IMR-90 (cell line): ENCODE results near the gene MYBPC3. TPM values are rescaled to one million over a fixed set of nuclear protein-coding genes. Genes with fewer than 3 reads are reported as not detected.

Experiments
- ATAC-seq: fragments of 200-7000 bp; cut with Tn5 transposase; 2 replicates; pipeline ENCODE4 v1.9.1; 2020; ENCODE audit warnings: low read depth, mild to moderate bottlenecking, moderate library complexity
- BruUV-seq: library from RNA; stranded (reverse); fragments of 400-500 nt; replicated peaks from 2 replicates; lab custom pipeline; 2021; lab: Mats Ljungman, UMichigan
- CTCF ChIA-PET: fragments of 300-600 bp; formaldehyde crosslinking; extraction: SDS; loops from one replicate; lab custom pipeline; 2021; ENCODE audit warnings: antibody characterized with exemption; lab: Yijun Ruan, JAX
- POLR2A ChIA-PET: fragments of 300-600 bp; sonication (Branson Sonifier 250); formaldehyde crosslinking; loops from one replicate; lab custom pipeline; 2022; ENCODE audit warnings: antibody characterized with exemption; ENCODE audit not compliant: unreplicated experiment; lab: Charles Lee
- DNase-seq: peaks from one replicate; pipeline ENCODE4 v3.0.0; 2013
- H2AFZ ChIP-seq: replicated peaks from 2 replicates; pipeline ENCODE3; 2013; ENCODE audit warnings: low read length, mild to moderate bottlenecking; ENCODE audit not compliant: poor library complexity
- H2AK5ac ChIP-seq: 2 replicates; pipeline ENCODE4 v1.6.1; 2013; ENCODE audit warnings: low read depth, low read length, inconsistent platforms
- H2AK9ac ChIP-seq: replicated peaks from 2 replicates; pipeline ENCODE3; 2013; ENCODE audit warnings: mild to moderate bottlenecking, low read depth, low read length, moderate library complexity; ENCODE audit not compliant: poor library complexity
- H2BK120ac ChIP-seq: 2 replicates; pipeline ENCODE4 v1.6.1; 2013; ENCODE audit warnings: low read depth, low read length, inconsistent platforms
- H2BK15ac ChIP-seq: 3 replicates; pipeline ENCODE4 v1.6.1; 2013; ENCODE audit warnings: low read depth, low read length, inconsistent platforms
- H2BK20ac ChIP-seq: 2 replicates; pipeline ENCODE4 v1.6.1; 2013; ENCODE audit warnings: low read depth, mild to moderate bottlenecking, inconsistent platforms, low read length, moderate library complexity
- H2BK5ac ChIP-seq: 2 replicates; pipeline ENCODE4 v1.6.1; 2013; ENCODE audit warnings: mild to moderate bottlenecking, low read depth, low read length, inconsistent platforms; ENCODE audit not compliant: poor library complexity, severe bottlenecking
- H3K14ac ChIP-seq: replicated peaks from 2 replicates; pipeline ENCODE4 v1.6.1; 2013; ENCODE audit warnings: low read depth, low read length, inconsistent platforms
- H3K18ac ChIP-seq: 2 replicates; pipeline ENCODE4 v1.6.1; 2013; ENCODE audit warnings: low read depth, low read length, control low read depth
- H3K23ac ChIP-seq: 2 replicates; pipeline ENCODE4 v1.6.1; 2013; ENCODE audit warnings: low read depth, low read length, inconsistent platforms
- H3K27ac ChIP-seq: 2 replicates; pipeline ENCODE4 v1.5.1; 2013; ENCODE audit warnings: mild to moderate bottlenecking, control low read depth, low read length; ENCODE audit not compliant: insufficient read depth
- H3K27me3 ChIP-seq: 2 replicates; pipeline ENCODE4 v1.6.1; 2013; ENCODE audit warnings: low read length; ENCODE audit not compliant: control insufficient read depth, insufficient read depth
- H3K36me3 ChIP-seq: 2 replicates; pipeline ENCODE4 v1.6.1; 2013; ENCODE audit warnings: low read length, mixed read lengths; ENCODE audit not compliant: control insufficient read depth, insufficient read depth
- H3K4ac ChIP-seq: 2 replicates; pipeline ENCODE4 v1.6.1; 2013; ENCODE audit warnings: low read depth, low read length, inconsistent platforms
- H3K4me1 ChIP-seq: 2 replicates; pipeline ENCODE4 v1.6.1; 2013; ENCODE audit warnings: low read length, mixed read lengths; ENCODE audit not compliant: control insufficient read depth, insufficient read depth
- H3K4me2 ChIP-seq: 2 replicates; pipeline ENCODE4 v1.6.1; 2013; ENCODE audit warnings: low read depth, mild to moderate bottlenecking, control low read depth, low read length, moderate library complexity
- H3K4me3 ChIP-seq: 2 replicates; pipeline ENCODE4 v1.5.1; 2013; ENCODE audit warnings: low read depth, mild to moderate bottlenecking, control low read depth, low read length, moderate library complexity; ENCODE audit not compliant: insufficient read depth
- H3K56ac ChIP-seq: 2 replicates; pipeline ENCODE4 v1.6.1; 2013; ENCODE audit warnings: low read length, inconsistent platforms; ENCODE audit not compliant: insufficient read depth; ENCODE audit errors: extremely low read depth
- H3K79me1 ChIP-seq, 2 experiments: 2 replicates each; pipeline ENCODE4 v1.6.1; 2013; ENCODE audit warnings: low read length in 2 of 2, inconsistent platforms in 1 of 2, low read depth in 1 of 2
- H3K9ac ChIP-seq: 2 replicates; pipeline ENCODE4 v1.6.1; 2013; ENCODE audit warnings: low read depth, low read length, control low read depth
- H3K9me1 ChIP-seq: 2 replicates; pipeline ENCODE4 v1.6.1; 2013; ENCODE audit warnings: low read length, inconsistent platforms; ENCODE audit not compliant: insufficient read depth
- H3K9me3 ChIP-seq: 2 replicates; pipeline ENCODE4 v1.6.1; 2013; ENCODE audit warnings: low read length; ENCODE audit not compliant: control insufficient read depth, insufficient read depth
- H4K20me1 ChIP-seq: 2 replicates; pipeline ENCODE4 v1.6.1; 2013; ENCODE audit warnings: low read length, inconsistent platforms; ENCODE audit not compliant: insufficient read depth
- H4K5ac ChIP-seq: 2 replicates; pipeline ENCODE4 v1.6.1; 2013; ENCODE audit warnings: mild to moderate bottlenecking, low read depth, low read length, control low read depth
- H4K8ac ChIP-seq, 2 experiments: 2 replicates each; pipeline ENCODE4 v1.6.1; 2013; ENCODE audit warnings: low read depth in 2 of 2, low read length in 2 of 2, control low read depth in 1 of 2, inconsistent platforms in 1 of 2
- H4K91ac ChIP-seq: 2 replicates; pipeline ENCODE4 v1.6.1; 2013; ENCODE audit warnings: low read depth, low read length, inconsistent platforms; ENCODE audit not compliant: insufficient read depth
- BHLHE40 ChIP-seq: fragments of 150-350 bp; IDR thresholded peaks from 2 replicates; pipeline ENCODE4 v1.6.1; 2016; ENCODE audit warnings: mild to moderate bottlenecking, low read depth, low read length
- CEBPB ChIP-seq: IDR thresholded peaks from 2 replicates; pipeline ENCODE4 v1.6.1; 2012; ENCODE audit warnings: low read depth, low read length, improper control_type of control experiment
- CHD1 ChIP-seq: IDR thresholded peaks from 2 replicates; pipeline ENCODE4 v1.6.1; 2012; ENCODE audit warnings: low read depth, low read length, improper control_type of control experiment
- ELK1 ChIP-seq: fragments of 150-350 bp; IDR thresholded peaks from 2 replicates; pipeline ENCODE4 v1.6.1; 2016; ENCODE audit warnings: low read depth, mild to moderate bottlenecking, low read length, moderate library complexity, borderline replicate concordance
- FOS ChIP-seq: fragments of 150-350 bp; IDR thresholded peaks from 2 replicates; pipeline ENCODE4 v1.6.1; 2016; ENCODE audit warnings: low read depth, low read length
- MAFK ChIP-seq: IDR thresholded peaks from 2 replicates; pipeline ENCODE4 v1.6.1; 2012; ENCODE audit warnings: low read depth, low read length, improper control_type of control experiment
- MAZ ChIP-seq: IDR thresholded peaks from 2 replicates; pipeline ENCODE4 v1.6.1; 2012; ENCODE audit warnings: low read depth, mild to moderate bottlenecking, low read length, improper control_type of control experiment, moderate library complexity, borderline replicate concordance
- MXI1 ChIP-seq: IDR thresholded peaks from 2 replicates; pipeline ENCODE4 v1.6.1; 2012; ENCODE audit warnings: low read depth, mild to moderate bottlenecking, low read length, moderate library complexity, borderline replicate concordance
- NFE2L2 ChIP-seq: fragments of 150-350 bp; IDR thresholded peaks from 2 replicates; pipeline ENCODE4 v1.6.1; 2016; ENCODE audit warnings: low read depth, mild to moderate bottlenecking, low read length
- POLR2A ChIP-seq: IDR thresholded peaks from 2 replicates; pipeline ENCODE4 v1.6.1; 2012; ENCODE audit warnings: mild to moderate bottlenecking, low read depth, low read length
- RAD21 ChIP-seq: IDR thresholded peaks from 2 replicates; pipeline ENCODE4 v1.6.1; 2012; ENCODE audit warnings: low read length, improper control_type of control experiment
- RCOR1 ChIP-seq: IDR thresholded peaks from 2 replicates; pipeline ENCODE4 v1.6.1; 2012; ENCODE audit warnings: mild to moderate bottlenecking, low read length, improper control_type of control experiment; ENCODE audit not compliant: insufficient replicate concordance
- RFX5 ChIP-seq: IDR thresholded peaks from 2 replicates; pipeline ENCODE4 v1.8.0; 2012; ENCODE audit warnings: low read depth, mild to moderate bottlenecking, low read length, moderate library complexity
- SMC3 ChIP-seq: fragments of 150-350 bp; IDR thresholded peaks from 2 replicates; pipeline ENCODE4 v1.6.1; 2016; ENCODE audit warnings: low read depth, mild to moderate bottlenecking, antibody characterized with exemption, low read length, moderate library complexity
- USF2 ChIP-seq: fragments of 150-350 bp; IDR thresholded peaks from 2 replicates; pipeline ENCODE4 v1.6.1; 2017; ENCODE audit warnings: mild to moderate bottlenecking, antibody characterized with exemption, low read length, low read depth
- WGBS, 2 experiments: methylation state at CpG; one replicate each; pipeline versions ENCODE4 v1.1.5 to v1.1.7; 2013; ENCODE audit warnings: missing lambda C conversion rate in 2 of 2; ENCODE audit not compliant: insufficient read length in 1 of 2; ENCODE audit errors: extremely low coverage in 2 of 2; 5-methylcytosine and 5-hydroxymethylcytosine counted together
- dilution Hi-C: fragments of 300-500 bp; cut with HindIII; formaldehyde crosslinking; loops from one replicate; pipeline ENCODE4 v1.14.3; 2018; ENCODE audit warnings: low sequenced_read_pairs; ENCODE audit not compliant: unreplicated experiment
- in situ Hi-C: fragments of 300-500 bp; cut with MboI; formaldehyde crosslinking; loops from 3 replicates; pipeline ENCODE4 v1.14.3; 2019; ENCODE audit warnings: low sequenced_read_pairs, inconsistent platforms, mixed read lengths
- intact Hi-C: fragments of 100-400 bp; cut with micrococcal nuclease; formaldehyde crosslinking; loops from 2 replicates; pipeline ENCODE4 v1.10.0; 2022
- polyA plus RNA-seq, 3 experiments: library from polyadenylated mRNA; depleted of rRNA; stranded (reverse); fragments of >200 nt; gene quantifications; 2 replicates each; pipeline ENCODE4 v1.2.3, GENCODE V29; 2012; ENCODE audit warnings: low replicate concordance in 1 of 3
- total RNA-seq: library from RNA; depleted of rRNA; stranded (reverse); fragments of >200 nt; gene quantifications from 2 replicates; pipeline ENCODE4 v1.2.3, GENCODE V29; 2012
- TF ChIP-seq, protein P1 (sequence below): conservative IDR thresholded peaks from 2 replicates; pipeline ENCODE4 v1.5.1; 2012; ENCODE audit warnings: mild to moderate bottlenecking, low read depth, low read length, improper control_type of control experiment

Gene MYBPC3
- total and polyA plus RNA-seq, 2 of the 4 experiments (the other 2 are of a cell fraction): not detected

DNA sequence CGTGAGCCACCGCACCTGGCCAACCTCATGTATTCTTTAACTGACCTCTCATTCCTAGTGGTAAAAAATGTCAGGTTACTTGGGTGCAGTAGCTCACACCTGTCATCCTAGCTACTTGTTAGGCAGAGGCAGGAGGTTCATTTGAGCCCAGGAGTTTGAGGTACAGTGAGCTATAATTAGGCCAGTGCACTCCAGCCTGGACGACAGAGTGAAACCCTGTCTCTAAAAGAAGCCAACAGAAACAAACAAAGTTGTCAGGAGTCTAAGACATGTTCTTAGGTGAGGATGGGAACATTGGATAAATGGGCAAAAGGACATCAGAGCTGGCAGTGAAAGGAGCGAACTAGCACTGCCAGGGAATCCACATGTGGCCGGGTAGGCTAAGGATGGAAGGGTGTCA is 64.4 kb downstream of the MYBPC3 start:
- H2AFZ ChIP-seq: no peak overlapping the region
- H2AK9ac ChIP-seq: no peak overlapping the region
- intact Hi-C loops: no loop called here
- H2AK5ac ChIP-seq: no peak overlapping the region
- no peak overlapping the region for H2BK5ac ChIP-seq
- H3K9me1 ChIP-seq: peaks cover 11% of the 10 kb centered on the region; the same call in 1 of the 2 replicates
- POLR2A ChIA-PET: no interaction called here
- no peak overlapping the region for H3K4ac ChIP-seq
- CTCF ChIA-PET: no interaction called here
- no peak overlapping the region for H3K27ac ChIP-seq
- H3K4me2 ChIP-seq: no peak overlapping the region
- no peak for ATAC-seq
- TF ChIP-seq MXI1 (no peak), FOS (no peak), CHD1 (no peak), RFX5 (no peak), CEBPB (no peak), ELK1 (no peak), NFE2L2 (no peak), MAZ (no peak), USF2 (no peak), RCOR1 (no peak), RAD21 (no peak), POLR2A (no peak), SMC3 (no peak), MAFK (no peak), BHLHE40 (no peak)
- TF ChIP-seq, protein P1, sequence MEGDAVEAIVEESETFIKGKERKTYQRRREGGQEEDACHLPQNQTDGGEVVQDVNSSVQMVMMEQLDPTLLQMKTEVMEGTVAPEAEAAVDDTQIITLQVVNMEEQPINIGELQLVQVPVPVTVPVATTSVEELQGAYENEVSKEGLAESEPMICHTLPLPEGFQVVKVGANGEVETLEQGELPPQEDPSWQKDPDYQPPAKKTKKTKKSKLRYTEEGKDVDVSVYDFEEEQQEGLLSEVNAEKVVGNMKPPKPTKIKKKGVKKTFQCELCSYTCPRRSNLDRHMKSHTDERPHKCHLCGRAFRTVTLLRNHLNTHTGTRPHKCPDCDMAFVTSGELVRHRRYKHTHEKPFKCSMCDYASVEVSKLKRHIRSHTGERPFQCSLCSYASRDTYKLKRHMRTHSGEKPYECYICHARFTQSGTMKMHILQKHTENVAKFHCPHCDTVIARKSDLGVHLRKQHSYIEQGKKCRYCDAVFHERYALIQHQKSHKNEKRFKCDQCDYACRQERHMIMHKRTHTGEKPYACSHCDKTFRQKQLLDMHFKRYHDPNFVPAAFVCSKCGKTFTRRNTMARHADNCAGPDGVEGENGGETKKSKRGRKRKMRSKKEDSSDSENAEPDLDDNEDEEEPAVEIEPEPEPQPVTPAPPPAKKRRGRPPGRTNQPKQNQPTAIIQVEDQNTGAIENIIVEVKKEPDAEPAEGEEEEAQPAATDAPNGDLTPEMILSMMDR: no peak
- dilution Hi-C loops: no loop called here
- no peak overlapping the region for H2BK15ac ChIP-seq
- no peak overlapping the region for H4K8ac ChIP-seq
- no peak overlapping the region for H3K9ac ChIP-seq
- no TSS peak for BruUV-seq
- no peak overlapping the region for H3K56ac ChIP-seq
- in situ Hi-C loops: no loop called here
- no peak overlapping the region for H2BK120ac ChIP-seq
- peaks cover 77% of the 10 kb centered on the region for H3K36me3 ChIP-seq
- no peak overlapping the region for H2BK20ac ChIP-seq
- H3K27me3 ChIP-seq: no peaks in the 10 kb centered on the region
- no peak overlapping the region for H4K5ac ChIP-seq
- no peaks in the 10 kb centered on the region for H3K79me1 ChIP-seq
- H3K18ac ChIP-seq: no peak overlapping the region
- no peak for DNase-seq
- WGBS, 2 experiments: 100% methylated on average over 1 of the region's 5 CpGs; no CpG with 5 or more reads in 1 of the 2 experiments
- H4K91ac ChIP-seq: no peak overlapping the region
- no peak overlapping the region for H3K23ac ChIP-seq
- H4K20me1 ChIP-seq: no peaks in the 10 kb centered on the region
- no peaks in the 10 kb centered on the region for H3K9me3 ChIP-seq
- no peaks in the 10 kb centered on the region for H3K4me1 ChIP-seq
- no peak overlapping the region for H3K14ac ChIP-seq
- H3K4me3 ChIP-seq: no peak overlapping the region
